Measurements from ENCODE around the gene HYAL2. TPM values are rescaled to one million over a fixed set of nuclear protein-coding genes. Genes with fewer than 3 reads are reported as not detected.

Gene HYAL2
- total RNA-seq, 1 donor from 2014 or later, result 59.3 TPM

Other genes with a start within 250 kb of the HYAL2 start
- gene RBM5, start 233.8 kb downstream of the HYAL2 start, total RNA-seq, result 67.0 and 69.3 TPM in 2 replicates
- 26.8 and 43.8 TPM in 2 replicates for gene SEMA3F, start 167.4 kb downstream of the HYAL2 start, total RNA-seq
- gene GNAT1, start 131.1 kb downstream of the HYAL2 start, total RNA-seq, result not detected in 2 replicates
- gene SLC38A3, start 117.5 kb downstream of the HYAL2 start, total RNA-seq, result not detected in 2 replicates
- gene GNAI2, start 86.5 kb downstream of the HYAL2 start, total RNA-seq, result 188 and 248 TPM in 2 replicates
- 10.6 and 16.0 TPM in 2 replicates for gene SEMA3B, start 53.6 kb downstream of the HYAL2 start, total RNA-seq
- not detected in 2 replicates for gene LSMEM2, start 43.7 kb downstream of the HYAL2 start, total RNA-seq
- gene IFRD2, start 30.3 kb downstream of the HYAL2 start, total RNA-seq, result 34.2 and 53.7 TPM in 2 replicates
- 6.0 and 8.1 TPM in 2 replicates for gene HYAL3, start 23.3 kb downstream of the HYAL2 start, total RNA-seq
- 13.7 and 17.3 TPM in 2 replicates for gene NAA80, start 23.3 kb downstream of the HYAL2 start, total RNA-seq
- gene HYAL1, start 19.2 kb downstream of the HYAL2 start, total RNA-seq, result 4.0 and 5.5 TPM in 2 replicates
- gene TUSC2, start 5.5 kb upstream of the HYAL2 start, total RNA-seq, result 14.5 and 30.7 TPM in 2 replicates
- 41.5 and 43.5 TPM in 2 replicates for gene RASSF1, start 18.1 kb upstream of the HYAL2 start, total RNA-seq
- 0.34 and 1.1 TPM in 2 replicates for gene ZMYND10, start 23.0 kb upstream of the HYAL2 start, total RNA-seq
- gene NPRL2, start 28.0 kb upstream of the HYAL2 start, total RNA-seq, result 12.1 and 13.2 TPM in 2 replicates
- gene CYB561D2, start 28.1 kb upstream of the HYAL2 start, total RNA-seq, result 20.8 and 35.2 TPM in 2 replicates
- gene TMEM115, start 36.8 kb upstream of the HYAL2 start, total RNA-seq, result 69.1 and 93.9 TPM in 2 replicates
- 0.12 TPM in 1 of 2 replicates, not detected in the other for gene CACNA2D2, start 180.9 kb upstream of the HYAL2 start, total RNA-seq
- 10.0 and 10.8 TPM in 2 replicates for gene C3orf18, start 245.0 kb upstream of the HYAL2 start, total RNA-seq
- gene HEMK1, start 246.8 kb upstream of the HYAL2 start, total RNA-seq, result 7.5 and 14.1 TPM in 2 replicates